Left lung (tissue), 10 donors: ENCODE data around the gene LRRK1. TPM values are rescaled to one million over a fixed set of nuclear protein-coding genes. Genes with fewer than 3 reads are reported as not detected.

ENCODE experiments used
- ATAC-seq: fragments of 200-7000 bp; cut with Tn5 transposase; one replicate; pipeline ENCODE4 v1.9.1; 2020; ENCODE audit warnings: moderate library complexity
- DNase-seq, 4 donors: peaks; one replicate each; pipeline ENCODE4 v3.0.0-alpha.2; 2013 to 2020
- H3K27ac ChIP-seq, 2 donors: fragments of 200-600 bp; sonication (generic) in 1 of 2; one replicate each; pipeline versions ENCODE4 v1.5.0 to v1.8.0; 2020 to 2021
- H3K27me3 ChIP-seq, 2 donors: fragments of 200-600 bp; sonication (generic) in 1 of 2; one replicate each; pipeline versions ENCODE4 v1.5.0 to v1.8.0; 2020 to 2021
- H3K36me3 ChIP-seq, 2 donors: fragments of 200-600 bp; sonication (generic) in 1 of 2; one replicate each; pipeline versions ENCODE4 v1.5.0 to v1.8.0; 2020 to 2021
- H3K4me1 ChIP-seq, 2 donors: fragments of 200-600 bp; one replicate each; pipeline ENCODE4 v1.8.0; 2021
- H3K4me3 ChIP-seq, 2 donors: fragments of 200-600 bp; sonication (generic) in 1 of 2; one replicate each; pipeline versions ENCODE4 v1.5.0 to v1.8.0; 2020 to 2021; ENCODE audit warnings: mild to moderate bottlenecking in 1 of 2
- H3K9me3 ChIP-seq, 2 donors: fragments of 200-600 bp; sonication (generic) in 1 of 2; one replicate each; pipeline versions ENCODE4 v1.5.0 to v1.8.0; 2020 to 2021
- CTCF ChIP-seq, 2 donors: fragments of 200-600 bp; sonication (generic) in 1 of 2; IDR thresholded peaks; one replicate each; pipeline versions ENCODE4 v1.5.0 to v1.8.0; 2021; ENCODE audit warnings: antibody characterized with exemption in 2 of 2
- intact Hi-C, 2 donors: fragments of 100-400 bp; cut with DNase I; formaldehyde crosslinking; loops; one replicate each; pipeline versions ENCODE4 v1.11.2 to v1.14.2; 2022
- polyA plus RNA-seq, 6 donors: library from polyadenylated mRNA; unstranded; fragments of 120-200 nt; gene quantifications; one replicate each; pipeline ENCODE4 v1.2.1, GENCODE V29; 2013; ENCODE audit not compliant: insufficient read length in 6 of 6
- total RNA-seq, 2 donors: library from RNA; stranded (reverse); fragmentation: NEBNext Ultra II Directional; extraction: Animal tissue kit (Norgen Biotek cat#: 25700); gene quantifications; one replicate each; pipeline ENCODE4 v1.2.1, GENCODE V29; 2021
- donor health status: DM: no; HTN: yes; CAD: no.
- donor health status: DM: no; HTN: no; CAD: no.

LRRK1 gene
- total and polyA plus RNA-seq, 8 donors = 1.9 to 24.2 (median 3.0) TPM

- ATAC-seq (no peak), DNase-seq (no peak)
- Histone ChIP-seq H3K27me3 (no peaks in the 10 kb centered on the region), H3K4me3 (no peak overlapping the region), H3K4me1 (peaks cover 9 to 37% of the 10 kb centered on the region in 2 donors), H3K27ac (no peak overlapping the region), H3K36me3 (peaks cover 0 to 48% of the 10 kb centered on the region in 2 donors), H3K9me3 (no peaks in the 10 kb centered on the region)
- TF ChIP-seq CTCF (IDR thresholded peaks at IDR 0.05) = no peak
- intact Hi-C loops = loop anchor here in 1 of 2 donors (10.0 kb wide), 1 partner anchor 64 kb away; no protein-coding TSS in a partner anchor
Measured at GRCh38 chr15:101020945-101021344, 101.8 kb downstream of the LRRK1 start.

- DNase-seq = peak in 1 of 4 donors; percentile 31
- Histone ChIP-seq H3K4me3 (no peak overlapping the region), H3K36me3 (peaks cover 0 to 50% of the 10 kb centered on the region in 2 donors), H3K9me3 (no peaks in the 10 kb centered on the region), H3K27me3 (no peaks in the 10 kb centered on the region), H3K4me1 (peaks cover 9 to 39% of the 10 kb centered on the region in 2 donors), H3K27ac (no peak overlapping the region)
- intact Hi-C loops = loop anchor here in 1 of 2 donors (10.0 kb wide), 1 partner anchor 62 kb away; no protein-coding TSS in a partner anchor
- ATAC-seq = no peak
- TF ChIP-seq CTCF (IDR thresholded peaks at IDR 0.05) = no peak
Measured at GRCh38 chr15:101022306-101022705, 103.1 kb downstream of the LRRK1 start.

- intact Hi-C loops = loop anchor here in 1 of 2 donors (10.0 kb wide), 1 partner anchor 62 kb away; no protein-coding TSS in a partner anchor
- Histone ChIP-seq H3K36me3 (peaks cover 0 to 55% of the 10 kb centered on the region in 2 donors), H3K27ac (no peak overlapping the region), H3K4me3 (no peak overlapping the region), H3K9me3 (no peaks in the 10 kb centered on the region), H3K4me1 (peaks cover 3 to 34% of the 10 kb centered on the region in 2 donors), H3K27me3 (no peaks in the 10 kb centered on the region)
- ATAC-seq = no peak
- no peak for TF ChIP-seq CTCF (IDR thresholded peaks at IDR 0.05)
- peak in 1 of 4 donors; percentile 14 for DNase-seq
Measured at GRCh38 chr15:101022876-101023275, 103.7 kb downstream of the LRRK1 start.

- H3K27ac ChIP-seq = peak overlapping the region in 1 of 2 donors; percentile 80
Measured at GRCh38 chr15:101023501-101024072, 104.4 kb downstream of the LRRK1 start.

More at GRCh38 chr15:101023501-101024072, 104.4 kb downstream of the LRRK1 start:
- Histone ChIP-seq H3K9me3 (no peaks in the 10 kb centered on the region), H3K4me3 (no peak overlapping the region), H3K4me1 (peaks cover 0 to 27% of the 10 kb centered on the region in 2 donors), H3K36me3 (peaks cover 0 to 62% of the 10 kb centered on the region in 2 donors), H3K27me3 (no peaks in the 10 kb centered on the region)
- intact Hi-C loops = loop anchor here in 1 of 2 donors (10.0 kb wide), 1 partner anchor 61 kb away; no protein-coding TSS in a partner anchor
- peak in 1 of 4 donors; percentile 25 for DNase-seq
- no peak for TF ChIP-seq CTCF (IDR thresholded peaks at IDR 0.05)
- ATAC-seq = peak; percentile 30
